H1 (cell line): ENCODE results near the gene PTPN7. TPM values are rescaled to one million over a fixed set of nuclear protein-coding genes. Genes with fewer than 3 reads are reported as not detected.

ENCODE experiments used
- CTCF ChIA-PET: fragments of 300-600 bp; sonication (Branson Sonifier 250); formaldehyde crosslinking; loops from one replicate; lab custom pipeline; 2021; ENCODE audit not compliant: partially characterized antibody; lab: Charles Lee
- POLR2A ChIA-PET: fragments of 300-600 bp; sonication (Branson Sonifier 250); formaldehyde crosslinking; loops from one replicate; lab custom pipeline; 2021; ENCODE audit warnings: inconsistent platforms; ENCODE audit not compliant: partially characterized antibody; lab: Charles Lee
- DNase-seq, 2 experiments: peaks; one replicate each; pipeline versions ENCODE4 v3.0.0 to v3.0.0-alpha.2; 2010 to 2022; ENCODE audit warnings: low spot score in 2 of 2, low read depth in 1 of 2, mixed read lengths in 1 of 2
- FAIRE-seq: peaks from 2 replicates; lab custom pipeline; 2011; peaks lifted over from hg19 to GRCh38; lab: Jason Lieb, UNC
- H2AFZ ChIP-seq: 2 replicates; pipeline ENCODE4 v1.8.1; 2012; ENCODE audit warnings: low read length, inconsistent platforms
- H2AK5ac ChIP-seq: 2 replicates; pipeline ENCODE4 v1.6.1; 2013; ENCODE audit warnings: low read depth, low read length
- H2BK120ac ChIP-seq: replicated peaks from 2 replicates; pipeline ENCODE3; 2013; ENCODE audit warnings: low read depth, low read length, inconsistent platforms
- H2BK12ac ChIP-seq: 2 replicates; pipeline ENCODE4 v1.6.1; 2013; ENCODE audit warnings: low read depth, low read length
- H2BK15ac ChIP-seq: 2 replicates; pipeline ENCODE4 v1.6.1; 2013; ENCODE audit warnings: low read length
- H2BK20ac ChIP-seq: 2 replicates; pipeline ENCODE4 v1.6.1; 2013; ENCODE audit warnings: low read length
- H2BK5ac ChIP-seq: 2 replicates; pipeline ENCODE4 v1.6.1; 2013; ENCODE audit warnings: low read depth, low read length
- H3K14ac ChIP-seq: 2 replicates; pipeline ENCODE4 v1.6.1; 2013; ENCODE audit warnings: inconsistent platforms; ENCODE audit not compliant: insufficient read length
- H3K18ac ChIP-seq: 2 replicates; pipeline ENCODE4 v1.6.1; 2013; ENCODE audit warnings: low read length; ENCODE audit errors: extremely low read depth
- H3K23ac ChIP-seq: 2 replicates; pipeline ENCODE4 v1.6.1; 2013; ENCODE audit warnings: inconsistent platforms; ENCODE audit not compliant: insufficient read length
- H3K23me2 ChIP-seq: 2 replicates; pipeline ENCODE4 v1.6.1; 2013; ENCODE audit warnings: low read depth, low read length
- H3K27ac ChIP-seq: 2 replicates; pipeline ENCODE4 v1.6.1; 2011; ENCODE audit warnings: low read depth, low read length, inconsistent platforms
- H3K27me3 ChIP-seq, 4 experiments: replicated peaks in 1 of 4; 1 replicate in 1 of 4; 2 replicates in 3 of 4; pipeline versions ENCODE4 v1.6.1 to v1.8.1; 2011 to 2013; ENCODE audit warnings: low read length in 3 of 4, mild to moderate bottlenecking in 3 of 4, inconsistent platforms in 2 of 4, mixed read lengths in 2 of 4, moderate library complexity in 1 of 4; ENCODE audit not compliant: control insufficient read depth in 3 of 4, insufficient read depth in 3 of 4; ENCODE audit errors: extremely low read depth in 1 of 4
- H3K36me3 ChIP-seq, 4 experiments: 2 replicates each; pipeline versions ENCODE4 v1.6.1 to v1.8.1; 2011 to 2013; ENCODE audit warnings: mild to moderate bottlenecking in 4 of 4, low read length in 3 of 4, moderate library complexity in 2 of 4, control low read depth in 1 of 4, inconsistent platforms in 1 of 4; ENCODE audit not compliant: insufficient read depth in 4 of 4, control insufficient read depth in 2 of 4
- H3K4ac ChIP-seq: replicated peaks from 2 replicates; pipeline ENCODE3; 2013; ENCODE audit warnings: low read length, low read depth, mixed read lengths, inconsistent platforms; ENCODE audit not compliant: insufficient read length
- H3K4me1 ChIP-seq, 4 experiments: replicated peaks in 1 of 4; 1 replicate in 1 of 4; 2 replicates in 3 of 4; pipeline versions ENCODE4 v1.6.1 to v1.8.1; 2011 to 2013; ENCODE audit warnings: low read length in 3 of 4, inconsistent platforms in 2 of 4, mixed read lengths in 1 of 4; ENCODE audit not compliant: insufficient read depth in 4 of 4, control insufficient read depth in 3 of 4
- H3K4me2 ChIP-seq, 2 experiments: 2 replicates each; pipeline versions ENCODE4 v1.6.1 to v1.8.1; 2011 to 2013; ENCODE audit warnings: low read depth in 2 of 2, low read length in 2 of 2, control low read depth in 1 of 2, inconsistent platforms in 1 of 2, mild to moderate bottlenecking in 1 of 2; ENCODE audit not compliant: insufficient read depth in 1 of 2
- H3K4me3 ChIP-seq, 4 experiments: fragments of 200-600, 300-600 bp in 1 of 4; sonication (generic), shearing (Covaris generic), sonication (Bioruptor Twin) in 1 of 4; 2 replicates each; pipeline versions ENCODE4 v1.5.1 to v1.8.1; 2011 to 2016; ENCODE audit warnings: low read length in 4 of 4, low read depth in 3 of 4, control low read depth in 2 of 4, inconsistent platforms in 2 of 4, mild to moderate bottlenecking in 2 of 4, mixed read lengths in 1 of 4, moderate library complexity in 1 of 4; ENCODE audit not compliant: insufficient read depth in 2 of 4; ENCODE audit errors: extremely low read depth in 1 of 4
- H3K56ac ChIP-seq: replicated peaks from 2 replicates; pipeline ENCODE3; 2013; ENCODE audit warnings: low read depth, mild to moderate bottlenecking, mixed read lengths, low read length, inconsistent platforms; ENCODE audit not compliant: insufficient read length
- H3K79me1 ChIP-seq: 2 replicates; pipeline ENCODE4 v1.6.1; 2013; ENCODE audit warnings: low read depth, low read length, control low read depth
- H3K79me2 ChIP-seq, 2 experiments: 2 replicates each; pipeline versions ENCODE4 v1.6.1 to v1.8.1; 2012 to 2013; ENCODE audit warnings: low read length in 2 of 2, mild to moderate bottlenecking in 2 of 2, inconsistent platforms in 1 of 2; ENCODE audit not compliant: insufficient read depth in 2 of 2, control insufficient read depth in 1 of 2
- H3K9ac ChIP-seq, 4 experiments: replicated peaks in 1 of 4; 1 replicate in 1 of 4; 2 replicates in 3 of 4; pipeline versions ENCODE4 v1.6.1 to v1.8.1; 2011 to 2013; ENCODE audit warnings: low read depth in 3 of 4, low read length in 3 of 4, control low read depth in 2 of 4, mild to moderate bottlenecking in 2 of 4, moderate library complexity in 2 of 4, inconsistent platforms in 1 of 4; ENCODE audit errors: extremely low read depth in 1 of 4
- H3K9me3 ChIP-seq, 2 experiments: 2 replicates each; pipeline versions ENCODE4 v1.6.1 to v1.8.1; 2012 to 2013; ENCODE audit warnings: mild to moderate bottlenecking in 2 of 2, moderate library complexity in 2 of 2, control low read depth in 1 of 2, inconsistent platforms in 1 of 2, low read depth in 1 of 2, low read length in 1 of 2, mixed read lengths in 1 of 2; ENCODE audit not compliant: insufficient read depth in 2 of 2
- H4K20me1 ChIP-seq, 2 experiments: replicated peaks in 1 of 2; 2 replicates each; pipeline versions ENCODE3 to v1.8.1; 2011 to 2013; ENCODE audit warnings: inconsistent platforms in 2 of 2, low read length in 2 of 2, mild to moderate bottlenecking in 1 of 2; ENCODE audit not compliant: insufficient read depth in 2 of 2, control insufficient read depth in 1 of 2
- H4K5ac ChIP-seq: 2 replicates; pipeline ENCODE4 v1.6.1; 2013; ENCODE audit warnings: low read length, low read depth, mixed read lengths, inconsistent platforms; ENCODE audit not compliant: insufficient read length
- H4K8ac ChIP-seq: 2 replicates; pipeline ENCODE4 v1.8.0; 2013; ENCODE audit warnings: mild to moderate bottlenecking, moderate library complexity, low read length, inconsistent platforms; ENCODE audit not compliant: insufficient read depth; ENCODE audit errors: extremely low read depth
- H4K91ac ChIP-seq: replicated peaks from 2 replicates; pipeline ENCODE3; 2013; ENCODE audit warnings: low read length, mixed read lengths, inconsistent platforms; ENCODE audit not compliant: insufficient read length
- PHF8 ChIP-seq: fragments of 200-600 bp; sonication (generic); conservative IDR thresholded peaks from 2 replicates; pipeline ENCODE4 v1.7.1; 2012; ENCODE audit warnings: low read depth, mild to moderate bottlenecking, inconsistent platforms, low read length, moderate library complexity
- SAP30 ChIP-seq: fragments of 300-600 bp; sonication (generic); IDR thresholded peaks from 2 replicates; pipeline ENCODE4 v1.7.1; 2012; ENCODE audit warnings: low read length, moderate library complexity, mild to moderate bottlenecking, inconsistent platforms; ENCODE audit not compliant: insufficient read depth, insufficient replicate concordance
- WGBS, 2 experiments: shearing (Covaris generic) in 1 of 2; methylation state at CpG; one replicate each; pipeline versions ENCODE4 v1.1.6 to v1.1.7; 2013 to 2015; ENCODE audit warnings: low lambda C conversion rate in 2 of 2, mixed read lengths in 2 of 2, inconsistent platforms in 1 of 2, low coverage in 1 of 2, missing lambda C conversion rate in 1 of 2; ENCODE audit not compliant: insufficient replicate concordance in 2 of 2, insufficient coverage in 1 of 2, insufficient read length in 1 of 2; ENCODE audit errors: extremely low coverage in 1 of 2, missing lambda C conversion rate in 1 of 2; 5-methylcytosine and 5-hydroxymethylcytosine counted together
- polyA plus RNA-seq, 7 experiments: library from polyadenylated mRNA; depleted of rRNA in 3 of 7; stranded (reverse) in 5 of 7; unstranded in 2 of 7; fragments of >200 nt in 5 of 7; fragments of 200-250 nt in 2 of 7; gene quantifications; 1 replicate in 5 of 7; 2 replicates in 1 of 7; 4 replicates in 1 of 7; pipeline versions ENCODE4 v1.2.1 to v1.2.3, GENCODE V29; 2011 to 2013; ENCODE audit warnings: missing spikeins in 2 of 7, mixed read lengths in 2 of 7
- total RNA-seq: library from RNA; stranded (reverse); fragmentation: NEBNext Ultra II Directional; extraction: Animal tissue kit (Norgen Biotek cat#: 25700); gene quantifications from 2 replicates; pipeline ENCODE4 v1.2.1, GENCODE V29; 2021

PTPN7 gene
- total and polyA plus RNA-seq, 2 of the 8 experiments (the other 6 are each of a cell fraction or from before 2014, with no cell fraction given), result 0.20 TPM; not detected in 1

GRCh38 chr1:202143011-202143767 is 17.2 kb downstream of the PTPN7 start:
- Histone ChIP-seq H2BK20ac (no peak overlapping the region), H2AK5ac (peak overlapping the region; percentile 84; the same call in 1 of the 2 replicates), H3K4ac (no peak overlapping the region), H3K36me3 (no peaks in the 10 kb centered on the region), H2BK12ac (peak overlapping the region; percentile 87; the same call in 1 of the 2 replicates), H3K79me2 (peaks cover 3 to 43% of the 10 kb centered on the region in 2 experiments; a peak in 3 of 4 replicates), H4K91ac (peak overlapping the region; percentile 23), H3K4me3 (peak overlapping the region; percentile 62 to 78 (median 72)), H4K8ac (no peak overlapping the region), H3K79me1 (peaks cover 8% of the 10 kb centered on the region), H4K5ac (no peak overlapping the region), H3K23ac (no peak overlapping the region), H2AFZ (no peak overlapping the region), H2BK15ac (peak overlapping the region; percentile 7), H3K23me2 (peaks cover 13% of the 10 kb centered on the region), H3K56ac (peak overlapping the region; percentile 5), H3K9ac (peak overlapping the region in 3 of 4 experiments; percentile 46 to 79 (median 58); a peak in 5 of 7 replicates), H3K14ac (no peak overlapping the region), H2BK5ac (peak overlapping the region; percentile 81; the same call in 1 of the 2 replicates), H3K9me3 (no peaks in the 10 kb centered on the region), H3K4me2 (peak overlapping the region; percentile 78 to 92), H4K20me1 (peaks cover 4 to 11% of the 10 kb centered on the region in 2 experiments), H3K27ac (no peak overlapping the region), H3K18ac (peak overlapping the region; percentile 96), H3K4me1 (peaks cover 3 to 13% (median 9%) of the 10 kb centered on the region in 4 experiments; a peak in 6 of 7 replicates), H2BK120ac (no peak overlapping the region), H3K27me3 (peaks cover 0 to 7% (median 2%) of the 10 kb centered on the region in 4 experiments; a peak in 3 of 7 replicates)
- DNase-seq, result no peak
- ChIA-PET POLR2A (interaction anchor here (1.0 to 3.0 kb wide), 7 partner anchors 8 to 135 kb away, joined by 3 to 14 read pairs (median 7); partner anchors contain the start of gene ELF3), CTCF (interaction anchor here (0.8 to 6.1 kb wide), 8 partner anchors 8 to 144 kb away, joined by 3 to 50 read pairs (median 6); partner anchors contain the start of gene GPR37L1)
- TF ChIP-seq PHF8, result no peak
- TF ChIP-seq SAP30, result peak; percentile 30
- 56% methylated on average over 17 of the region's 17 CpGs; no CpG with 5 or more reads in 1 of the 2 experiments for WGBS, 2 experiments
- no peak for FAIRE-seq
